ENCODE results near the gene HNRNPC.
"Not testable (repeated sequence)": the region's sequence is repeated elsewhere in the genome, so short reads cannot be mapped to it uniquely, and the experiment has no call there.

- TF ChIP-seq GABPA (IDR thresholded peaks at IDR 0.05; ENCODE audit: borderline replicate concordance, insufficient read depth, low read length); JUN (IDR thresholded peaks at IDR 0.05; ENCODE audit: low read depth, low read length); POLR2A (IDR thresholded peaks at IDR 0.05; ENCODE audit: control extremely low read depth in 1 of 2, low read depth in 2 of 2, low read length in 2 of 2); POLR2AphosphoS5 (IDR thresholded peaks at IDR 0.05; ENCODE audit: low read depth, low read length): not testable (repeated sequence)
- TF ChIP-seq, protein P1, sequence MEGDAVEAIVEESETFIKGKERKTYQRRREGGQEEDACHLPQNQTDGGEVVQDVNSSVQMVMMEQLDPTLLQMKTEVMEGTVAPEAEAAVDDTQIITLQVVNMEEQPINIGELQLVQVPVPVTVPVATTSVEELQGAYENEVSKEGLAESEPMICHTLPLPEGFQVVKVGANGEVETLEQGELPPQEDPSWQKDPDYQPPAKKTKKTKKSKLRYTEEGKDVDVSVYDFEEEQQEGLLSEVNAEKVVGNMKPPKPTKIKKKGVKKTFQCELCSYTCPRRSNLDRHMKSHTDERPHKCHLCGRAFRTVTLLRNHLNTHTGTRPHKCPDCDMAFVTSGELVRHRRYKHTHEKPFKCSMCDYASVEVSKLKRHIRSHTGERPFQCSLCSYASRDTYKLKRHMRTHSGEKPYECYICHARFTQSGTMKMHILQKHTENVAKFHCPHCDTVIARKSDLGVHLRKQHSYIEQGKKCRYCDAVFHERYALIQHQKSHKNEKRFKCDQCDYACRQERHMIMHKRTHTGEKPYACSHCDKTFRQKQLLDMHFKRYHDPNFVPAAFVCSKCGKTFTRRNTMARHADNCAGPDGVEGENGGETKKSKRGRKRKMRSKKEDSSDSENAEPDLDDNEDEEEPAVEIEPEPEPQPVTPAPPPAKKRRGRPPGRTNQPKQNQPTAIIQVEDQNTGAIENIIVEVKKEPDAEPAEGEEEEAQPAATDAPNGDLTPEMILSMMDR (IDR thresholded peaks at IDR 0.05; ENCODE audit: control extremely low read depth in 1 of 3, insufficient read depth in 1 of 3, low read depth in 1 of 3, low read length in 3 of 3): not testable (repeated sequence)
Observed at GRCh38 chr14:21281917-21282316, 12.7 kb upstream of the HNRNPC start.

All from H1 (cell line).